GM19025 (cell line): ENCODE results near the gene GANAB.
"Not testable (repeated sequence)": the region's sequence is repeated elsewhere in the genome, so short reads cannot be mapped to it uniquely, and the experiment has no call there.

Source experiments
- ATAC-seq: cut with Tn5 transposase; IDR thresholded peaks from one replicate; pipeline ENCODE4 v1.9.1; 2021; ENCODE audit warnings: mild to moderate bottlenecking, low read depth, moderate library complexity; ENCODE audit not compliant: unreplicated experiment

The GANAB gene

DNA sequence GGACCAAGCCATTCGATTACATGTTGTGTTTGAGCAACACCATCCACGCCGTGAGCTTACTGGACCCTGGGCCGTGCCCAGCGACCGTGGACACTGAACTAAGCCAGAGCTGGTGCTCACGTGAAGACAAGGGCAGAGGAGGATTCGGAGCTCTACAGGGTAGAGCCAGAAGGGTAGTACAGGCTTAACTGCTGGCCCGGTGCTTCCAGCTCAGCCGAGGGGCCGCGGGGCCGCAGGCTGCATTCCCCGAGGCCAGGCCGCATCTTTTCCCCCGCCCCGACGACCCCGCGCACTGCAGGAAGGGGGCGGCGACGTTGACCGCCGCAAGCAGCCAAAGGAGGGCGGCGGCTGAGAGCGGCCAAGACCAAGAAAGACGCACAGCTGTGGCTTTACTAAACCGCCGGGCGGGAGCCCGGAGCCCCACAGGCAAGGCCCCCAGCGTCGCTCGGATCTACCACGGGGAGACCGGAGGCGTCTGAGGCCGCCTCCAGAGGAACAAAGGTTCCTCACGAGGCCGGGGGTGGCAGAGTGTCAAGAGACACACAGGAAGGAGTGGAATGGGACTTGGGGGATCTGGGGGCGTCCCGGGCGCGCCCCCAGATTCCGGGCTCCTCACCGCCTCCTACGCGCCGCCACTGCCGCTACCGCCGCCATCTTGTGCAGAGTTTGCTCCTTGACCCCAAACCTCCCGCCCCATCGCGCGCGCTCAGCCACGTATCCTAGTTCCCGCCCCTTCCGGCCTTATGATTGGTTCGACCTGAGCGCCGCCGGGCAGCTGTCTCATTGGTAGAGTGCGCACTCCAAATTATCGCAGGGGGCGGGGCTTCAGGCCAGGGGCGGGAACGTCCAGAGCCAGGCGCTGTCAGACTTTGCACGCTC, at the start of gene GANAB:
GANAB (minus strand) TSS at position 668 of the 879 bp plus-strand sequence; CDS start at position 654, 14 bp downstream.
- ATAC-seq: peak; percentile 88

DNA sequence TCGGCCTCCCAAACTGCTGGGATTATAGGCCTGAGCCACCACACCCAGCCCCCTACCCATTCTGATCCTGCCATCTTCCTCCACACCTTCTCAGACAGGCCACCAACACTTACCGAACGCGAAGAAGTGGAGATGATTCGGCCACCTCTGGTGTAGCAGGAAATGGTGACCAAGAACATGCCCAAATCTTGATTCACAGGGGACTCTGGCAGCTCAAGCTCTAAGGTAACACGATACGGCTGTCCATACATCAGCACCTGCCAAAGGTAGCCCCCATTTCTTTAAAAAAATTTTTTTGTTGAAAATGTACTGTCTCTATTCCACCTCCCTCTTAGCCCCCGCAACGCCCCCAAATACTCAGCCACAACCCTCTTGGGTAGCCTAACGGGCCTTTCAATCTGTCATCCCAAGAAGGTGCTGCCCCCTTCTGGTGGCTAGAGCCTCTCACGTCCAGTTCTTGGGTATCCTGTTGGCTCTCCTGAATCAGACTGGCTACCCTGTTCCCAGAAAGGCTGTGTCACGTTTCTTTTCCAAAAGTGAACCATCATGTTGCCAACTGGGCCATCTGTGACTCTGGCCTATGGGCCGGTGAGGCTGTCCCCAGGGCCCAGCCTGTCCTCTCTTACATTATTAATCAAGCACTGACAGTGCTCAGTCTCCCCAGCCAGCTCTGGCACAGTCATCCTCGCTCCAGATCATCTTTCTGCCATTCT, 48.2 kb upstream of the GANAB start:
- no peak for ATAC-seq

DNA sequence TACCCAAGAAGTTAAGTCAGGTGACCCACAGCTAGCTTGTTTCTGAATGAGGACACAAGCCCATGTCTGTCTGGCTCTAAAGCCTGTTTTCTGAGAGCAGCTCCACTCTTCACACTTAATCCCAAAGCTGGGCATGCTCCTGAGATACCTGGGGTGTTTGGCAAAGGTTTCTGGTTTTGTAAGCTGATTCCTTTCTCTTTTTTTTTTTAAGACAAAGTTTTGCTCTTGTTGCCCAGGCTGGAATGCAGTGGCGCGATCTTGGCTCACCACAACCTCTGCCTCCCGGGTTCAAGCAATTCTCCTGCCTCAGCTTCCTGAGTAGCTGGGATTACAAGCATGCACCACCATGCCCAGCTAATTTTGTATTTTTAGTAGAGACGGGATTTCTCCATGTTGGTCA, 47.2 kb upstream of the GANAB start:
- not testable (repeated sequence) for ATAC-seq

DNA sequence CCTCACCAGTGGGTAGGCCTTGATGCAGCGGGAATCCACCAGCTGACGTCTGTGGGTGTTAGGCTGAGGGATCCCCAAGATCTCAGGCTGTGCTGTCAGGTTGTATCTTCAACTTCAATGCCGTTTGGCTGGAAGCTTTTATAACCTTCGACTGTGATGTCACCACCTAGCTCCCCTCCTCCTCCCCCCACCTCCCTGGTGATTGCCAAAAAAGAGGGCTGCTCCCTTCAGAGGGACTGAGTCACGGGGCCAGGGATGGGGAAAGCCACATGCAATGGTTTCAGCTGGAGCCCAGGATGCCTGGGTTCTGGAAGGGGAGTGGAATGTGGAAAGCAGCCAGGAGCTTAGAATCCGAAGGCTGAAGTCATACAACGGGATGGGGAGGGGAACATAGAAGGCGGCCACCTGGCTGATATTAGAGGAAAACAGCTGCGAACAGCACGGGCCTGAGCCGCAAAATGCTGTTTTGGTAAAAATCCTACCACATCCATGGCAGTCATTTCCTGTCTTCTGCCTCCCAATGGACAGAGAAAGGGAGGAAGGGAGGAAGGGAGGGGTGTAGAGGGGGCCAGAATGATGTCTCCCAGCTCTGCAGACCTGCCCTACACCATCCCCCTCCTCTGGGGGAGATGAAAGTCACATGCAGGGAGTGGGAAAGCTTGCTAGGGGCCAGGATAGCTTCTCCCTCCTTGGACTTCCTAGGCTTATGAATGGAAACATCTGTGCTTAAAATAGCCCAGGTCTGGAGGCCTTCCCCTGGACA, 43.2 kb upstream of the GANAB start, which contains the start of gene LRRN4CL:
LRRN4CL (minus strand) TSS at position 110 of the 763 bp plus-strand sequence. CDS start 1,022 bp downstream, outside the sequence.
- ATAC-seq: no peak

DNA sequence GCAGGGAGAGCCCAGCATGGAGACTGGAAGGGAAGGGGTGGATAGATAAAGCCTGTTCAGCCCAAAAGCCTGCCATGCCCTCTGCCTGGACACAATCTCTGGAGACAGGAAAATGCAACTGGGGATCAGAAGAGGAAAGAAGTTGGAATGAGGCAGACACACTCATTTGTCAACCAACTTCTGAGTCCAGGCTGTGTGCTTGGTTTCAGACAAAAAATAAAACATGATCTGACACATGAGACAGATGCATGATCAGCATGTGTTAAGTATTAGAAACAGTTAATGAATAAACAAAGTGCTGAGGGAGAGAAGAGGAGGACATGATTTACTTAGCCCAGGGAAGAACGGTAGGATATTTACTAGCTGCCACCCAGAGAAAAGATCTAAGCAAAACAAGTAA, 42.1 kb upstream of the GANAB start:
- no peak for ATAC-seq

DNA sequence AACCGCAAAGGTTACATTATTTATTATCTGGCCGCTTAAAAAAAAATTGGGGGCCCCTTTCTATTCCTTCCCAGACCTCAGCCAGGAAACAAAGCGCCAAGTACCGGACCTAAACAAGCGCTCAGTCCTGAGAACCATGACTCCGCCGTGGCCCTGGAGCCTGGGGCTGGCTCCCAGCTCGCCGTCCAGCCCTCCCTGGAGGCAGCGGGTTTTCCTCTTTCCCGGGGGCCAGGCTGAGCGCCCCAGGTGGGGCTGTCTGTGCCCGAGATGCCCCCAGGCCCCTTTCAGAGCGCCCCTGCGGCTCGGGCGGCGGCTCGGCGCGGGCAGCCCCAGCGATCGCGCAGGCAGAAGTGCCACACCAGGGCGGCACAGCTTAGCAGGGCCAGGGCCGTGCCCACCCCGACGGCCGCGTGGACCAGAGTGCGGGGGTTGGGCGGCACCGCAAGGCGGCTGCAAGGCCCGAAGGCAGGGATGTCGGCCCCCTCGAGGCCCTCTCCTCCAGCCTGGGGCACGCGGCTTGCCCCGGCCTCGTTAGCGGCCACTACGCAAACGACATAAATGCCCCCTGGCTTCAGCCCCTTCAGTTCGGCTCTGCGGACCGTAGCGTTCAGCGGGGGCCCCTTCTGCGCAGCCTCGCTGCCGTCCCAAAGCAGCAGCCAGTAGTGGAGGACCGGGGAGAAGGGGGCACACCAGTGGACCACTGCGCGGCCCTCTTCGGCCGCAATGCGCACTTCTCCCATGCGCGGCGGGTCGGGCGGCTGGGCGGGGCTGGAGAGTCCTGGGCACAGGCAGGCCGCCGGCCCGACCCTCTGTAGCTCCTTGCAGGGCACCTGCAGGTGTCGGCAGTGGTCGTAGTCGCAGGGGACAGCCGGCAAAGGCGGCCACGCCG, 41.3 kb upstream of the GANAB start:
- ATAC-seq: no peak

DNA sequence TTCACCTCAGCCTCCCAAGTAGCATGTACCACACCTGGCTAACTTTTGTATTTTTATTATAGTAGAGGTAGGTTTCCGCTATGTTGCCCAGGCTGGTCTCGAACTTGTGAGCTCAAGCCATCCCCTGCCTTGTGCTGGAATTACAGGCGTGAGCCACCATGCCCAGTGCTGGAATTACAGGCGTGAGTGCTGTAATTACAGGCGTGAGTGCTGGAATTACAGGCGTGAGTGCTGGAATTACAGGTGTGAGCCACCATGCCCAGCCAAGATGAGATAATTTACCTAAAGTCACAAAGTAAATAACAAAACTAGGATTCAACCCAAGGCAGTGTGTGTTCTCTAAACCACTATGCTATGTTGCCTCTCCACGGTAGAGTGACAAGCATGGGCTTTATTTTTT, 36.1 kb upstream of the GANAB start:
- no peak for ATAC-seq

DNA sequence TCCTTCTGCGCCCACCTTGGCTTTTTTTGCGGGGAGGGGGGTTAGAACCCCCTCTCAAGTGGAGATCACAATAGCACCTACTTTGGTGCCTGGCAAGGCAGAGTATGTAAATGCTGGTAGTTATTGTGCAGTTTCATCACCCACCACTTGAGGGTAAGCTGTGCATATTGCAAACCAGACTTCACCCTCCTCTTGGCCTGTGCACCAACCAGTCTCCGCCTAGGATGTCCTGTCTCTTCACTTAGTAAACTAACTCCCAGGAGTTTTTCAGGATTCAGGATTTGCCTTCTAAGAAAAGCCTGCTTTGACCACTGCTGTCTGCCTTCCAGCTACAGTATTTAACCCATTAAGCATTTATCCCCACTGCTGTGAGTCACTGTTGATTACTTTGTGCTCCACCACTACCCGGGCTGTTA, 34.4 kb upstream of the GANAB start:
- no peak for ATAC-seq

DNA sequence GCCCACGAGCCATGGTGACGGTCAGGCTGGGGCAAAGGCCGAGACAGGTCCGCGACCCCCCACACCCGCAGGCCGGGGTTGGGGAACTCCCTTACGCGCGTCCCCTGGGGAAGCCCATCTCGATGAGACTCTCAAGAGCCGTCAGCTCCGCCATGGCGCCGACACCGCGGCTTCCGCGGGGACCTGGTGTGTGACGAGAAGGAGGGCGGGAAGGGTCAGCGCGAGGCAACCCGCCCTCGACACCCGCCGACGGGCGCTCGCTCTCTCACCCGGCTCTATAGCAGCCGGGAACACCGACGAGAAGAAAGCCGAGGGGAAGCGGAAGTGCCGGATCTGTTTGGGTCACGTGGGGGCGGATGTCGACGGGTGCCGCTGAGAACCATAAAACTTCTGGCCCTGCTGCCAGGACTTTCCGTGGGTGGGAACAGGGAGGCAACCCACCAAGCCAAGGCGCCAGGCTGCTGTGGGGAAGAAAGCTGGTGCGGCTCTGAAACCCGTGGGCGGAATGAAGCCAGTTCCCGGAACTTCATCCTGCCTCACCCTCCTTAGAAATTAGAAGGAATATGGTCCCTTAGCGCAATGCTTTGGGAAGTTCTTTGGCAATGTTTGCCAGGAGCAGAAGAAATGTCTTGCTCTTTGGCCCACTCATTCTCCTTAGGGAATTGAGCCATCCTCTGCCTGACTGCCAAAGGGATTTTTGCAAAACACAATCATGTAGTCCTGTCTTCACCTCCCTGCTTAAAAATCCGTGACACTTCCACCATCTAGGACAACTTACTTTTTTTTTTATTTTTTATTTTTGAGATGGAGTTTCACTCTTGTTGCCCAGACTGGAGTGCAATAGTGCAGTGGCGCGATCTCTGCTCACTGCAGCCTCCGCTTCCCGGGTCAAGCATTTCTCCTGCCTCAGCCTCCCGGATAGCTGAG, 32.6 kb upstream of the GANAB start, which contains the start of gene UBXN1:
UBXN1 (minus strand) TSS at position 304 of the 927 bp plus-strand sequence; CDS start at position 154, 150 bp downstream.
- peak; percentile 67 for ATAC-seq

DNA sequence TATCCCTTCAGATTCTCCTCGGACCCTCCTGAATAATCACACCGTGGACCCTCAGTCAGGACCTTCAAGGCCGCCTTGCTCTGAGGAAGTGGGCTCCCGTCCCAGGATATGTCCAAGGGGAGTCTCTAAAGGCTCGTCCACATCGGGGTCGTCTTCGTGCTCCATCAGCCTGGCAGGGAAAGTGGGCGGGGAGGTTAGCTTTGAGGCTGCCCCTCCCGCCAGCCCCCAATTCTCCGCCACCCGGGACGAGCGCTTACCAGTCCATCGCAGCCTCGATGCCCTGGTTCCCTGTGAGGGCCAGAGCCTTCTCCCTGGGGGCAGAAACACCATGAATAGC, 32.0 kb upstream of the GANAB start:
- no peak for ATAC-seq

DNA sequence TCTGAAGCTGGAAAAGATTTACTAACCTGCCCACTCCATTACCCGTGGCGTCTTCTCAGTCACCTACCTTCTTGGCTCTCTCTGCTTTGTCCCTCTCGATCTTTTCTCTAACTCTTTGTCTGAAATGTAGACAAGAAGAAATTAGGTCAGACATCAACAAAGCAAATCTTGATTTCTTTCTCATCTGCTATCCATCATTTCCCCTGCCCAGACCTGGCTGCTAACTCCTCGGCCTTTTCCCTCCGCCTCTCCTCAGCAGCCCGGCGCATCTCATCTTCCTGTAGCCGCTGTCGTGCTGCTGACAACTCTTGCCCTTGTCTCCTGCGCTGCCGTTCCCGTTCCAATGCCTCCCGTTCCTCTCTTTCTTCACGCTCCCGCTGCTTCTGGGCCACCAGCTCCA, 31.3 kb upstream of the GANAB start:
- no peak for ATAC-seq

DNA sequence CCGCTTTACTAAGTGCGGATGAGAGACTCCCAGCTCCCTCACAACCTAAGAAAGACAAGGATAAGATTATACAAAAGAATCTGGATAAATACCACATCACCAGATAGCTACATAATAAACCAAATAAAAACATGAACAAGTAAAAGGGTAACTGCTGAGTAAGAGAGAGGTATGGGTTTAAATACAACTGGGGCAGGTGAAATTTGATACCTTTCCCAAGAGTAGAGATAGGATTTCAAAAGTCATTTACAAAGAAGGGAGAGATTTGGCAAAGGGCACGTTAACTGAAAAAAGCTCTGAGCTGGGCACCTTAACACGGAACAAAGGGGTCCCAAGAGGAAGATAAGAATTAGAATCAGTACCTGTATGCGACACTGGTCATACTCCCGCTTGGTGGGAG, 30.7 kb upstream of the GANAB start:
- no peak for ATAC-seq

DNA sequence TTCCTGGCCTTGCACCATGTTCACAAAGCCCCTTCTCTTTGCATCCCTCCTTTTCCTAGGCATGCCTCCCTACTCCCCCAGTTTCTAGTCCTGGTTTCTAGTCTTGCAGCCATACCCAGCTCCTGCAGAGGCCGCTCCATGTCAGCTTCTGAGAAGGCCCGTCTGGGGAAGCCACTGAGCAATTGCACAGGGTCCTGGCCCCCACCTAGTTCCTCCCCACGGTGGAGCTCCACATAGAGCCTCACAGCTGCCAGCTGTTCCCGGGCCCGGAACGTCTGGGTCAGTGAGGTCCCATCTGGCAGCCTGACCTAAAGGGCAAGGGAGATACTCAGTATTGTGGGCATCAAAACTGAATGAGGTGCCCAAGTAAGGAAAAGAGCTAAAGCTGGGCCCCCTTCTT, 30.3 kb upstream of the GANAB start:
- no peak for ATAC-seq

DNA sequence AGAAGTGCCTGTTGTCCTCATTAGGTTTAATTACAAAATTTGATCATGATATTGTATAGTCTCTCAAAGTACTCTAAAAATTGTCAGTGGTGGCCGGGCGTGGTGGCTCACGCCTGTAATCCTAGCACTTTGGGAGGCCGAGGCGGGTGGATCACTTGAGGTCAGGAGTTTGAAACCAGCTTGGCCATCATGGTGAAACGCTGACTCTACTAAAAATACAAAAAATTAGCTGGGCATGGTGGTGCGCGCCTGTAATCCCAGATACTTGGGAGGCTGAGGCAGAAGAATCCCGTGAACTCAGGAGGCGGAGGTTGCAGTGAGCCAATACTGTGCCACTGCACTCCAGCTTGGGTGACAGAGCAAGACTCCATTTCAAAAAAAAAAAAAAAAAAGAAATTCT, 29.0 kb upstream of the GANAB start:
- not testable (repeated sequence) for ATAC-seq

DNA sequence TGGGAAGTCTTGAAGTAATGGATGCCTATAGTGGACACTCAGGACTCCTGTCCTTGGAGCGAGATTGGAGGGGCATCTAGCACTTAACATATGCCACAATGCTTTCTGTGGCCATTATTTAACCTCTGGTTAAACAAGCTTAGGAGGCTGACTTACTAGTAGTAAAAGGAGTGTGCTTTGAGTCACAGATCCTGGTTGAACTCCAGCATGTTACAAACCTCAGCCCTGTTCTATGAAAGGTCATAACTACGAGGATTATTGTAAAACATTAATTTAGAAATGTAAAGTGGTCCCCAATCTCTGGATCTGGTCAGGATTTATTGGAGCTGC, 26.7 kb upstream of the GANAB start:
- no peak for ATAC-seq

DNA sequence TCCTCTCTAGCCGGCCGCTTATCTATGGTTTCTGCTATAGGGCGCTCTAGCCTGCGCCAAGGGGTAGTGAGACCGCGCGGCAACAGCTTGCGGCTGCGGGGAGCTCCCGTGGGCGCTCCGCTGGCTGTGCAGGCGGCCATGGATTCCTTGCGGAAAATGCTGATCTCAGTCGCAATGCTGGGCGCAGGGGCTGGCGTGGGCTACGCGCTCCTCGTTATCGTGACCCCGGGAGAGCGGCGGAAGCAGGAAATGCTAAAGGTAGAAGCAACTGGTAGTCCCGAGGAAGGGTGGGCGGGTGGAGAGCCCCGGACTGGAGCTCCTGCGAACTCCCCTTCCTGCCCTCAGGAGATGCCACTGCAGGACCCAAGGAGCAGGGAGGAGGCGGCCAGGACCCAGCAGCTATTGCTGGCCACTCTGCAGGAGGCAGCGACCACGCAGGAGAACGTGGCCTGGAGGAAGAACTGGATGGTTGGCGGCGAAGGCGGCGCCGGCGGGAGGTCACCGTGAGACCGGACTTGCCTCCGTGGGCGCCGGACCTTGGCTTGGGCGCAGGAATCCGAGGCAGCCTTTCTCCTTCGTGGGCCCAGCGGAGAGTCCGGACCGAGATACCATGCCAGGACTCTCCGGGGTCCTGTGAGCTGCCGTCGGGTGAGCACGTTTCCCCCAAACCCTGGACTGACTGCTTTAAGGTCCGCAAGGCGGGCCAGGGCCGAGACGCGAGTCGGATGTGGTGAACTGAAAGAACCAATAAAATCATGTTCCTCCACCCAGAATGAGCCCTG, 25.4 kb upstream of the GANAB start, which contains the start of the genes LBHD1 and UQCC3:
LBHD1 (minus strand) TSS at position 660 of the 782 bp plus-strand sequence. CDS start 2,236 bp downstream, outside the sequence.
UQCC3 (plus strand) TSS at position 66 of the 782 bp plus-strand sequence; CDS start at position 139, 73 bp downstream.
- peak; percentile 55 for ATAC-seq

DNA sequence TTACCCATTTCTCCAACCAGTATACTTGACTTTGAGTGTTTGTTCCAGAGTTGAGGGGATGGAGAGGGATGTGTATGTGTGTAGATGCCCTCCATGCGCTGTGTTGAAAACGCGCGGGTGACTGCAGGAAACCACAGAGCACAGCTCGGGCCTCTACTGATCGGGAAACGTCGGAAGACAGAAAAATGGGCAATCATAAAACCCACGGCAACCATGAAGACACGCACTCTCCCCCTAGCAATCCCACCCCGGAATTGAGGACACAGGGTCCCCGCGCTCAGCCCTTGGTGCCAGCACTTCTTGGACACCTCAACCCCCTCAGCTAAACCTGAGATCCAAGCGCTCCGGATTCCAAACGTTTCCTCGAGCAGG, 24.8 kb upstream of the GANAB start:
- ATAC-seq: no peak
